Measurements from ENCODE around the gene SUMF1.

The SUMF1 gene

DNA sequence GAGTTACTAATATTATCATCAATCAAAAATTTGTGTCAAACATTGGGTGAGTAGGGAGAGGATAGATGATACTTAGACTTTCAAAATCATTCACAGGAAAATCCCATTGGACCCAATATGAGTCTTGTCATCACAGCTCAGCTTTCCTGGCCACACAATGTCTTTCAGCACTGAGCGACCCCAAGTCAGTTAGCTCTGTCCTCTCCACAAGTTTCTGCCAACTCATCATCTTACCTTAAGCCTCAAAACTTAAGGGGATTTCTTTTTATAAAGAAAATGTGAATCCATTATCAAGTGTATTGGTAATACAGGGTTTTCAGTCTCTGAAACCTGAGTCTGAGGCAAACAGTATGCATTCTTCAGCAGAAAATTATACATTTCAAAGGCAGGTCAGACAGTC lies 55.8 kb downstream of the SUMF1 start:
- no peak for DNase-seq

DNA sequence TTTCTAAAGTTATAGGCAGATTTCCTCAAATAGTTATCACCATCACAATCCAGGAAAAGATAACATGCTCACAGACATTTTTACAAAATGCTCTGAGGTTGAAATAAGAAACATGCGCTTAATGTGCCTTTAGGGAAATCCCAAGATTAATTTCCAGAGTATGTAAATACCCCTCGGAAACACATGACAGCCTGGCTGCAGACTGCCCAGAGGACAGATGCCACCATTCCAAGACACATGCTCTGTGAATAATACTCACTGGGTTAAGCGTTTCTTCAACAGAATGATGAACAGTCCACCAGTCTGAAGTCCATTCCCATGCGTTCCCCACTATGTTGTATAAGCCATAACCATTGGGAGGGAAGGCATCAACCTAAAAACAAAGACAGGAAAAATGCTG lies 56.5 kb downstream of the SUMF1 start:
- no peak for DNase-seq

DNA sequence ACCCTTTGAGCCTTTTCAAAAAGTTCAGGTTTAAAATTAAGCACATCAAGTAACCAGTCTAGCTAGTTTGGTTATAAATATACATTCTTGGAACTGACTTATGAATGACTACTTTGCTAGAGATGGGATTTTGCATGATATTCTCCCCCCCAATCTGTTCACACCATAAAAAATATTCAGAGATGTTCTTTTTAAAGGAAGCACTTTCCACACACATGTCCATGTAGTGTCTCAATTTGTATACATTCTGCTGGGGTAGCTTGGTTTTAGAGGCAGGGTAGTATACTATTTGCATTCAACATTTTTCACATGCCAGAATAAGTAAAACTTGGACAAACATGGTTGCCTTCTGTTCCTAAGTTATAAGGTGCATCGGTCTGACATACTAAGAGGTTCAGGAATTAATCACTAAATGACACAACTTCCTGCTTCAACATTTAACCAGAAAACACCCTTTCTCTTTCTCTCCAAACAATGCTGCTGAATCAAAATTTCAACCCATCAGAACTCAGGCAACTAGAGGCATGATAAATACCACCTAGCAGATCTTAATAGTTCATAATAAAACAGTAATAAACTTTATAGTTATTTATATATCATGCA lies 57.0 kb downstream of the SUMF1 start:
- DNase-seq, result peak; percentile 77

DNA sequence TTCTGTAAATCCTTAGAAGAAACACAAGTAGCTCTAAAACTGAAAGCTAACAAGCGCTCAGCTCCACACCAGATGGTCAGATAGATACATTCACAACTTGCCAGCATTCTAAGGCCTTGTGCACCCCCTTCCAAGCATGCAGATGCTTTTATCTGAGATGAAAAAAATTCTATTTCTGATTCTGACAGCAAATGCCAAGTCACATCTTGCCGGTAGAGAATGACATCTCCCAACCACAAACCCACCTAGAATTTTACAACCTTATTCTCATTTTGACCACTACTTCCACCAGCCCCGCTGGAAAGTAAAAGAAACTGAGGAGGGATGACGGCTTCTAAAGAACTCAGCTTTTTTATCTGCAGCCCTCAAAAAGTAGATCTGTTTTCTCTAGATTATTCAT lies 57.7 kb downstream of the SUMF1 start:
- DNase-seq, result peak; percentile 94

DNA sequence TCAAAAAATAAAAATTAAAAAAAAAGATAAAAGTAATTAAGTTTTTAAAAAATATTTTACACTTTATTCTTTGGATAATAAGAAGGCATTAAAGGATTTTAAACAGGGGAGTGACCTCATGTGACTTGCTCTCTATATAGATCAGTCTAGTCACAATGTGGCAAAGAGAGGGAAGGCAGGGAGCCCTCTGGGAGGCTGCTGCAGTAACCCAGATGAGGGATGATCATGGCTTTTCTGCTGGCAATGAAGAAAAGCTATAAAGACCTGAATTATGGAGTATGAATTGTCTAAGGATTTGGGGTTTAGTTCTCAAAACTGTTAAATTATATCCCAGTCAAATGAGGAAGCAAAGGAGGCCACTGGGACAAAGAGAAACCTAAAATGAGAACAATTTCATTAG lies 58.1 kb downstream of the SUMF1 start:
- no peak for DNase-seq

DNA sequence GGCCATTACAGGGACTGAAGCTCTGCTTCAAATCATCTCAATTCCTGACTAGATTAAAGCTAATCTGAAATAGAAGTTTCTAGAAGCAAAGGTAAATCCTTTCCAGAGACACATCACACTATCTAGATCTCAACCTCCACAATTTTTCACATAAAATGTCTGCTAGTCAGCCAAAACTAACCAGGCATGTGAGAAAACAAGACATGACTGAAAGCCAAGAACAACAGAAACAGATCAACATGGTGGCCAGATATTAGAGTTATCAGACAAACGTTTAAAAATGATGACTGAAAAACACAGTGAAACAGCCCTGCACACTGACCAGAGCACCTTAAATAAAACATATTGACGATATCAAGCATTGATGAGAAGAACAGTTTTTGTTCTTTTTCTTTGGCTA lies 59.1 kb downstream of the SUMF1 start:
- no peak for DNase-seq

DNA sequence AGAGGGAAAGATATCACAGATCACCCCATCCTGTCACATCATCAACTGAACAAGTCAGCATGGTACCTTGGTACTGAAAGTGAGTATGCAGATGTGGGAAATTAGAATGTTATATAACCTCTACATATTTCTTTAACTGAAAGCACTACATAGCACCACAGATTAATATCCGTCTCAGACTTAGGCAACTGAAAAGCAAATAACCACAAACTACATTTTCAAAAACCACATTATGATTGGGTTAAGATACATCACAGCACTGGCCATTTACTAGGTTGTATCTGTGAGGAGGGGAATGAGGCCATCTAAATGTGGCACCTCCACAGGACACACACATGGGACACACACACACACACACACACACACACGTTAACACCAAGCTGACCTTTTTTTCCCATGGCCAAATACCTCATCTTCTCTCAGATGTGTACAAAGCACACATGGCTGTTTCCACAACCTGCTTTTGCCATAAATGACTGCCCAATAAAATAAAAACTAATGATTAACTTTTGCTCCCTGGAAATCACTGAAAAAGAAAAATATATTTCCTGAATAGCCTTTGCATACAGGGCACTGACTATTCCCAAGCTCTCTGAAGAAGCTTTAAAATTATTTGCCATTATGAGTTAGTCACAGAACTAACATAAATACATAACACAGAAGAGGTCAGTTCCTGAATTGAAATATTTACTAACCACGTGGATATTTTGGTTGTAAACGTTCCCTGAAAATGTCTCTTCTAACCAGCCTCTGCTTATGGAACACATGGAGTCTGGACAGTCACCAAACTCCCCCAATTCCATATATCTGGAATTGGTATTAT lies 60.1 kb downstream of the SUMF1 start:
- peak; percentile 58 for DNase-seq

DNA sequence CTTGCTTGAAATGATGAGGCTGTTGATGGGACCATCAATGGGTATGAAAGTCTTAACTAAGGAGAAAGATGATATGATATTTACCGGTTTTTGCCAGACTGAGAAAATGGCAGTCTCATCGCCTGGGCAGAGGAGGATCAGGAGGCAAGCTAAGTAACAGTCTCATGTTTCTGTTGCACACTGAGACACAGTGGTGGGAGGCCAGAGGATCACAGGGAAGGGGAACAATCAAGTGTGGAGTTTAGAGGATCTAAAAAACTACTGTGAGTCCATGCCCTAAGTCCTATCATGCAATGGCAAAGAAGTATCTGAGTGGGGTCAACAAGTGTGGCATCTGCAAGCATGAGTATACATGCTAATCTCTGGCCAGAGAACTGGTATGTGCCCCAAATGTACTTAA lies 62.2 kb downstream of the SUMF1 start:
- DNase-seq, result no peak

DNA sequence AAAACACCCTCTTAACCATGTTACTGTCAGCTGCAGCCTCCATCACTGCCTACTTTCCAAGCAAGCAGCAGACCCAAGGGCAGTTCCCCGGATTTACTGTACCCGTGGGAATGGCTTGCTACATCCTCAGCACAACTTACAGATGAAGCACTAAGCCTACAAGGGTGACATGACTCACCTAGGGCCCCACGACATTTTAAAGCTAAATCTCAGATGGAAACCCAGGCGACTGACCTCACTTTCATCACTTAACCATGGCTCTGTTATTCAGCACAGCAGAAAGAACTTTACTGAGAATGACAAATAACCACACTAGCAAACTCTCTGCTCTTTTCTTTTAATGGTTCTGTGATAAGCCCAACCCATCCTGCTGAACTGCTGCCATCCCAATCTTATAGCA lies 65.6 kb downstream of the SUMF1 start:
- DNase-seq, result peak; percentile 57

DNA sequence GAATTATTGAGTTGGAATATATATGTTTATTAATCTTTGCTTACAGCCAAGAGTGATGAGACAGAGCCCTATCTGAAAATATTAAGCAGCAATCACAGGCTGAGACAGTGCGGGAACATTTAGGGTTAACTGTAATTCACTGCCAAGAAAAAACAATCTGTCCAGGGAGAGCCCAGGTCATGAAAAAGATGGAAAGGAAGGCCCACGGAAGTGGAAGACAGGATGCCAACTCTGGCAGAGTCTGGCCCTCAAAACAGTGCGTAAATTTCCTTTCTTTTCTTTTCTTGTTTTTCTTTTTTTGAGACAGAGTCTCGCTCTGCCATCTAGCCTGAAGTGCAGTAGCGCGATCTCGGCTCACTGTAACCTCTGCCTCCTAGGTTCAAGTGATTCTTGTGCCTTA lies 67.6 kb downstream of the SUMF1 start:
- no peak for DNase-seq

DNA sequence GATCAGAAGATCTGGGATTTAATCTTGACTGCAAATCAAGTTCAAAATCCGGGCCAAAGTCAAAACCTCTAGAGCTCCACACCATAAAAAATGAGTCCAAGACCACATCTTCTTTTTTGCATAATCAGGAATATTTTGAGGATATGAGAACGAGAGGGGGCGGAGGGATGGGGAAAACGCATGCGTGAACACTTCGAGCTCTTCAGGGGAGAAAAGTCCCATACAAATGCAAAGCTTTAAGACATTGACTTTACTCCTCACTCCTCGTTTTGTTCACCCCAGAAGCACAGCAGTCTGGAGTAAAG lies 68.2 kb downstream of the SUMF1 start:
- no peak for DNase-seq

DNA sequence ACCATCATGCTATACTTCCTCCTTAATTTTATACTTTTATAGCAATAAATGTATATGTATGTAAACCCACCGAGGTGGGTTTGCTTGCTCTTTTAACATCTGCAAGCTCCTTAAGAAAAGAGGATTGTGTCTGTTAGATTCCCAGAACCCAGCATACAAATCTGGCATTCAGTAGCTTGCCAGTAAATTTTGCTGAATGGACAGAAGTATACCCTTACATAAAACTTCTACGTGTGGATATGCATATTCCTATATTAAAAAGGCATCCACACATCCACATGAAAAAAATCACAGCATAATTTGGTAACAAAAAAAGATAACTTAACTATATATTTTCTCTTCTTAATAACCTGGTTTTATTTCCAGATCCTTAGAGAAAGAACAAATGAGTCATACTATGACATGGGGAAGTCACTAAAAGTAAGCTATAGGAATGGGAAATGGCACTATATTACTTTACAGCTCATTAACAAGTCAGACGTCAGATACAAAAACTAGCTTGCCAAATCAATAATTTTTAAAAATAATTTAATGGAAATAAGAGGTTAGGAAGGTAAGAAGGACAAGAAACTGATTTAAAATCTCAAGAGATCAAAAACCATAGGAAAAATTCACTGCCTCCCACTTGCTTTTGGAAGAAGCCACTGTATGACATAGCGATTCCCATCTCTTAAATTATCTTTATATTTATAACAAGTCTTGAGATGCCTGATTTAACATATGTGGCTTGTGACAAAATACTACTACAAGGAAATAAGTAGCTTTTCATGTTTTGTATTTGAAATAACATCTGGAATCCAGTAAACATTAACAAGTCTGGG lies 68.7 kb downstream of the SUMF1 start:
- DNase-seq, result no peak

DNA sequence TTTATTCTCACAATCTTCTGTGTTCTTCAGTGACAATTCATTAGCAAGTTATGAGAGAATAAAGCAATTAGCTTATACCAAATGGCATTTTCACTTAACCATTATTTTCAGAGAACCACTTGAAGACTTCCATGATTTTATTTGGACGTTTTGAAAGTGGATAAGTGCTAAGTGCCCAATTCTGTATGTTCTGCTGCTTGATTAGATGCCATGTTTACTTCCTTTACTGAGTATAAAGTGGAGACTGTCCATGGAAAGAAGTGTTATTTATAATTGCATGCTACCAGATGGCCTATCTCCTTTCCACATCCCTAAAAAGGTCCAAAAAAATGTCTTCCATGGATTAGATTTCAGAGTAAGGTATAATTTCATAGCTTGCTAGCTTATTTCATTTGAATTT lies 69.6 kb downstream of the SUMF1 start:
- DNase-seq, result no peak

DNA sequence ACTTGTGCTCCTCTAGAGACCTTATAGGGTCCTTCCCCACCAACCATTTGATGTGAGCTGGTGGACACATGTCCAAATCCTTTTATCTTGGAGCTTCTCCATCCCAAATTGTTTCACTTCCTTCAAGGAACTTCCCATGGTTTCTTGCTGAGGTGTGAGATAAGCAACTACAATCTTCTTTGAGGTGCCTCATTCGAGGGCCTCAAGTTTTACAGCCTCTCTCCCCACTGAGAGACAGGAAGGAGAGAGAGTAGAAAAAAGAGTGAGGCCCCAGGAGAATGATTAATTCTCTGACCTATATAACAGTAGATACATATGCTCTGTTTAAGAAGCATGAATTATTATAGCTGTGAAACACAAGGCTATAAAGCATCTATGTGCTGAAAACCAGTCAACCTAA lies 70.5 kb downstream of the SUMF1 start:
- DNase-seq, result no peak

DNA sequence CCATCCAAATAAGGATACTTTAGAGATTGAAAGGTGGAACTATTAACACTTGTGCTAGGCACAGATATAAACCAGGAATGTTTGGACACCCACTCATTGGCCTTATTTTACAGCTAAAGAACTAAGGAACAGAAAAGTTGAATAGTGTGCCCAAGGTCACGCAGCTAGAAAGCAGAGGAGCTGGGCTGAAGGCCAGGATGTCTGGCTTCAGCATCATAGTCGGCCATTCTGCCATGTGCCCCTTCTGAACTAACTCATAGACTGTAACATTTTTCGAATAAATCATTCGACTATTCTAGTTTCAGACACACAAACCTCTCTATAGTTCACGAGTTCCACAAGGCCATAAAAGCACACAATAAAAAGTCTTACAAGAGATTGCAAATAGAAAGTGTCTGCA lies 71.1 kb downstream of the SUMF1 start:
- no peak for DNase-seq

DNA sequence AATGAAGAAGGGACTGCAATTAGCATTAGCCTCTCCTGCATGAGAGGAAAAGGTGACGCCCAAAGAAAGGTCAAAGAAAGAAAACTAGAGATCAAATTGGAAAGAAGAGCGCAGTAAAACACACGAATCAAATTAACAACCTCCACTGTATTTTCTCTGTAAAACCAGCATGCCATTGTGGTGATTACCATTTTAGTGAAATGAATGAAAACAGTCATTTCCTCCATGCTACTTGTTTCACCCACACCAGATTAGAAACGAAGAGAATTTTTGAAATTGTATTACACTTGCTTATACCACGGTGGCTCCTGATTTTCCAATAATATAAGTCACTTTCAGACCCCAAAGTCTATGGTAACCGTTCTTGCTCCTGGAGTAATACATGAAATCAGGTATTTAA lies 71.6 kb downstream of the SUMF1 start:
- DNase-seq, result peak; percentile 55

DNA sequence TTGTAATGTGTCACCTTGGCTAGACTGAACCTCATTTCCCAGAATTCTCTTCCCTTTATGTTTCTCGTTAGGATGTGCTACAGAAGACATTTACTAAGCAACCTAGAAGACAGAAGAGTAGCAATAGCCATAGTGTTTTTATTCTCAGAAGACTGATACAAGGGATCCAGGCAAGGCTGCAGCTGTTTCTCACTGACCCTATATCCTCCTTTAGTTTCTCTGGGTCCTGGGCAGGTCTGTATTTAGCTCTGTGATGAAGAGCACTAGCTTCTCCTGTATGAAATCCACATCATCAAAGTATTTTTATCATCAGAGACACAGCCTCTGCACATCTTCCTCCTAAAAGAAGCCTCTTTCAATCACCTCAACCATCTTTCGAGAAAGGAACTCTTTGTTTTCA lies 72.5 kb downstream of the SUMF1 start:
- no peak for DNase-seq

DNA sequence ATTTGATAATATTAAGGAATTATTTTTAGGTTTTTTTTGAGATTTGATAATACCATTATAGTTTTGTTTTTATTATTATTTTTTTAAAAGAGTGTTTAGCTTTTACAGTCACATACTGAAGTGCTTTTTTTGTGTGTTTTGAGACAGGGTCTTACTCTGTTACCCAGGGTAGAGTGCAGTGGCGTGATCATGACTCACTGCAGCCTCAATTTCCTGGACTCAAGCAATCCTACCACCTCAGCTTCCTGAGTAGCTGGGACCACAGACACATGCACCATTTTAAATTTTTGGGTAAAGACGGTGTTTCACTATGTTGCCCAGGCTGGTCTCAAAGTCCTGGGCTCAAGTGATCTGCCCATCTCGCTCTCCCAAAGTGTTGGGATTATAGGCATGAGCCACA lies 73.0 kb downstream of the SUMF1 start:
- DNase-seq, result peak; percentile 86

DNA sequence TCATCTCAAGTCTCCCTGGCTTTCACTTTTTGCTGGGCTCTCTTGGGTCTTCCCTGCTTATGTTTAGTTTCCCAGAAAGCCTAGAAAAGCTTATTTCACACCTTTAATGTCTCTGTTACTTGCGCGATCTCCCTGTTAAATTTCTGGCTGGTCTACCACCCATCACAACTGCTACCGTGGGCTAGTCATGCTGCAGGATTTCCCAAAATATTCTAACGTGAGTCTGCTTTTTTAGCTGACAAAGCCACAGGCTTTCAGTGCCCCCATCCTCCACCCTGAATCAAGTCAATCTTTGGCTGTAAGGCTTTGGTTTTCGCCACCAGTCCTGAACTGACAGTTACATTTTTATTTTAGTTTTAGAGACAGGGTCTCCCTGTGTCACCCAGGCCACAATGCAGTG lies 74.1 kb downstream of the SUMF1 start:
- no peak for DNase-seq

DNA sequence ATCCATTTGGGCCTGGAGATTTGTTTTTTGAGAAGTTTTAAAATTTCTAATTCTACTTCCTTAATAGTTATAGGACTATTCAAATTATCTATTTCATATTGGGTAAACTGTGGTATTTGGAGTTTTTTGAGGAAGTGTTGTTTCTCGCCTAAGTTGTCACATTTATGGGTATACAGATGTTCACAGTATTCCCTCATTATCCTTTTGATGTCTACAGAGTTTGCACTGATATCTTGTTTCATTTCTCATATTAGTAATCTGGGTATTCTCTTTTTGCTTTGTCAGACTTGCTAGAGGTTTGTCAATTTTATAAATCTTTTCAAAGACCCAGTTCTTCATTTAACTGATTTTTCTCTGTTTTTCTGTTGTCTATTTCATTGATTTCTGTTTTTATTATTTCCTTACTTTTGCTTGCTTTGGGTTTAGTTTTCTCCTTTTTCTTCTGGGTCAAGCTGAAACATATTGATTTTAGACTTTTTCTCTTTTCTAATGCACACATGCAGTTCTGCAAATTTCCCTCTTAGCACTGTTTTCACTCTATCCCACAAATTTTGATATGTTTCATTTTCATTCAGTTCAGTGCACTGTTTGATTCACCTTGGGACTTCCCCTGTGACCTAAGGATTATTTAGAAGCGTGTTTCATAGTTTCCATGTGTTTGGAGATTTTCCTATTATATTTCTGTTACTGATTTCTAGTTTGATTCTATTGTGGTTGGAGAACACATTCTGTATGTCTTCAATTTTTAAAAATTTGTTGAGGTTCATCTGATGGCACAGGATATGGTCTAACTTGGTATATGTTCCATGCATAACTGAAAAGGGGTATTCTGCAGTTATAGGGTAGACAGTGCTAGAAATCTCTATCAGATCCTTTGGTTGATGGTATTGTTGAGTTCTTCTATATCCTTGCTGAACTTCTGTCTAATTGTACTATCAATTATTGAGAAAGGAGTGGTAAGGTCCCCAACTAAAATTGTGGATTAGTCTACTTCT lies 79.6 kb downstream of the SUMF1 start:
- DNase-seq, result peak; percentile 71

DNA sequence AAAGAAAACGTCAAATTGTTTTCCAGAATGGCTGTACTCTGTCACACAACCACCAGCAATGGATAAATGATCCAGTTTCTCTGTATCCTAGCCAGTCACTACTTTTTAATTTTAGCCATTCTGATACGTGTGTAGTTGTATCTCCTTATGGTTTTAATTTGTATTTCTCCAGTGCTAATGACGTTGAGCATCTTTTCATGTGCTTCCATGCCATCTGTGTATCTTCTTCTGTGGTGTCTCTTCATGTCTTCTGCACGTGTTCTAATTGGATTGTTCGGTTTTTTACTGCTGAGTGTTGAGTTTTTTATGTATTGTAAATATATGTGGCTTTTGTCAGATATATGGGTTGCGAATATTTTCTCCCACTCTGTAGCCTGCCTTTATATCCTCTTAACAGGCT lies 81.9 kb downstream of the SUMF1 start:
- DNase-seq, result no peak

DNA sequence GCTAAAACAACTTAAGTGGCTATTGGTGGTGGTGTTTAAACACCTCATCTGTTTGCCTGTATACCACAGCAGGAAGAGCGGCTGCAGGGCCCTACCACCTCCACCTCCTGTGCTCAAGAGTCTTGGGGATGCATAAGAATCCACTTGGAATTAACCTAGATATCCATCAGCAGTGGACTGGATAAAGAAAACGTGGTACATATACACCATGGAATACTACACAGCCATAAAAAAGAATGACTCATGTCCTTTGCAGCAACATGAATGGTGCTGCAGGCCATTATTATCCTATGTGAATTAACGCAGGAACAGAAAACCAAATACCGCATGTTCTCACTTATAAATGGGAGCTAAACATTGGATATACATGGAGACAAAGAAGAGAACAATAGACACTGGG lies 87.1 kb downstream of the SUMF1 start:
- DNase-seq, result no peak

DNA sequence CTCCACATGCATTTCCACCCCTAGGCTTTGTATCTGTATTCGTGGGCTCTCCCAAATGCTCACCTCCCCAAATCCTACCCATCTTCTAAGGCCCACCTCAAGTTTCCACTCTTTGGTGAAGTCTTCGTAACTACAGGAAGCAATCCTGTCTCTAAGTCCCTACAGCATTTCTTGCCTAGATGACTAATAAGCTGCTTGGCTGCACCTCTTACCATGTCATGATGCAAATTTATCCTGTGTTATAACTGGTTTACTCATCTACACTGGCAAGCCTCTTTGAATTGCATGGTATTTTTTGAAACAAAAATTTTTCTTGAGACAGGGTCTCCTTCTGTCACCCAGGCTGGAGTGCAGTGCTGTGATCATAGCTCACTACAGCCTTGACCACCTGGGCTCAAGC lies 90.6 kb downstream of the SUMF1 start:
- DNase-seq, result no peak
